HUES48 (cell line): Measurements from ENCODE around the gene LMCD1.
"Not testable (repeated sequence)": the region's sequence is repeated elsewhere in the genome, so short reads cannot be mapped to it uniquely, and the experiment has no call there.

Source experiments
- H3K27ac ChIP-seq: one replicate; pipeline ENCODE4 v1.7.0; 2013; ENCODE audit warnings: low read depth, low read length, inconsistent platforms
- H3K27me3 ChIP-seq: 2 replicates; pipeline ENCODE4 v1.6.1; 2013; ENCODE audit warnings: mild to moderate bottlenecking, low read length; ENCODE audit not compliant: control insufficient read depth, insufficient read depth
- H3K36me3 ChIP-seq: 2 replicates; pipeline ENCODE4 v1.6.1; 2013; ENCODE audit warnings: low read length; ENCODE audit not compliant: control insufficient read depth, insufficient read depth
- H3K4me1 ChIP-seq: 2 replicates; pipeline ENCODE4 v1.6.1; 2013; ENCODE audit warnings: mild to moderate bottlenecking, low read length; ENCODE audit not compliant: control insufficient read depth, insufficient read depth
- H3K4me3 ChIP-seq: 2 replicates; pipeline ENCODE4 v1.5.1; 2013; ENCODE audit warnings: mild to moderate bottlenecking, low read depth, low read length
- H3K9ac ChIP-seq: 2 replicates; pipeline ENCODE4 v1.6.1; 2013; ENCODE audit warnings: mild to moderate bottlenecking, low read depth, low read length, moderate library complexity
- H3K9me3 ChIP-seq: 2 replicates; pipeline ENCODE4 v1.6.1; 2013; ENCODE audit warnings: low read length; ENCODE audit not compliant: control insufficient read depth, insufficient read depth

The LMCD1 gene

DNA sequence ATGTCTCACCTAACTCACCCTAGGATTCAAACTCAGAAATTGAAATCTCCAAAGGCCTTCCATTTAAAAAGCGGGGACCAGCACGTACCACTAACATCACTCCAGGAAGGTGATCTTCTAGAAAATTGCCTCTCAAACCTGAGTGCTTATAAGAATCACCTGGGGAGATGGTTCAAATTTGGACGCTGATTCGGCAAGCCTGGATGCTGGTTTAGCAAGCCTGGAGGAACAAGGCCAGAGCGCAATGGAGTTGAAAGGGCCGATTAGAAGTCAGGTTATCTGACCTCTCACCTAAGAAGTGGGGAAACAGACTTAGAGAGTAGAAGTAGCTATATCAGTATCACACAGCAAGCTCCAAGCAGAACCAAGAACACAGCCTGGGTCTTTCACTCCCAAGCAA, 74.8 kb downstream of the LMCD1 start:
- H3K4me1 ChIP-seq = no peaks in the 10 kb centered on the region
- H3K27ac ChIP-seq = no peak overlapping the region
- no peaks in the 10 kb centered on the region for H3K9me3 ChIP-seq
- H3K36me3 ChIP-seq = no peaks in the 10 kb centered on the region
- no peaks in the 10 kb centered on the region for H3K27me3 ChIP-seq
- no peak overlapping the region for H3K4me3 ChIP-seq
- H3K9ac ChIP-seq = no peak overlapping the region

DNA sequence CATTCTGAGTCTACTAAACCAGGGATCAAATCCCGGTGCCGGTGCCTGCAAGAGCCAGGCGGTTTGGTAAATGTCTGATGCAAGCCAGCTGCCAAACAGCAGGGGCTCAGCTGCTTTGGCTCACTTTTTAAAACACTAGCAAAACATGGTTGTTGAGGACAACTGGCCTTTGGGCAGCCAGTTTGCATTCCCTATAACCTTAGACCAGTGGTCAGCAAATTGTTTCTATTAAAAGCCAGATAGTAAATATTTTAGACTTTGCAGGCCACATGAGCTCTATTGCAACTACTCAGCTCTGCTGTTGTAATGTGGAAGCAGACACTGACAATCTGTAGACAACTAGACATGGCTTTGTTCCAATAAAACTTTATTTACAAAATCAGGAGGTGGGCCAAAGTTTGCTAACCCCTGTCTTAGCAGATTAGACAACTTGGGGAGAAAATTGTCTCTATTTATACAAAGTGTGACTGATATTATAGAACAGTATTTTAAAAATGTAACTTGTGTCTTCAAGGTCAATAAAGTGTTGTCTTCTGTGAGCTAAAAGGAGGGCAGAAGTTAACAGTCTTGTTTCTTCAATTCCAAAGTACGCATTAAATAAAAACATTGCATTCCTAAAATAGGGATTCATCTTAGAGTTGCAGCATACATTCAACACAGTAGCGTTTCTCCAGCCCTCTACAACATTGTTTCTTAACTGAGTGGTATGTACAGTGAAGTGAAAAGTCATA, 75.4 kb downstream of the LMCD1 start:
- Histone ChIP-seq H3K27ac (no peak overlapping the region), H3K9me3 (no peaks in the 10 kb centered on the region), H3K27me3 (no peaks in the 10 kb centered on the region), H3K4me3 (no peak overlapping the region), H3K36me3 (no peaks in the 10 kb centered on the region), H3K4me1 (no peaks in the 10 kb centered on the region), H3K9ac (no peak overlapping the region)

DNA sequence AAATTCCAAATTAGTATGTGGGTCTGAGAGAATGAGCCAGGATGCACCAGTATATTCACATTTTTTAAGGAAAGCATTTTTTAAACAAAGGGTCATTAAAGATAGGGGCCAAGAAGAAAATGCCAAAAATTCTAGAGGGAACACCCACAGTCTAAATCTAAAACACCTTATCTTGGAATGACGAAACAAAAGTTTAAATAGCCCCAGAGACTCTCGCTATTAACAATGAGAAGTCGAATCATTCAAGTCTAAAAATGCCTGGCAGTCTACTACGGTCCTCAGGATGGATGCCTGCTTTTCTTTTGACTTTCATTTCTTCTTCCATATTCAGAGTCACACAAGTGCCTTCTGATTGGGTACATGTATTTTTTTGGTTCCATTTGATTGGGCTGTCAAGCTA, 76.7 kb downstream of the LMCD1 start:
- Histone ChIP-seq H3K4me3 (no peak overlapping the region), H3K9ac (no peak overlapping the region), H3K27ac (no peak overlapping the region), H3K27me3 (no peaks in the 10 kb centered on the region), H3K9me3 (no peaks in the 10 kb centered on the region), H3K4me1 (no peaks in the 10 kb centered on the region), H3K36me3 (no peaks in the 10 kb centered on the region)

- Histone ChIP-seq H3K27ac (no peak overlapping the region), H3K36me3 (no peaks in the 10 kb centered on the region), H3K9me3 (no peaks in the 10 kb centered on the region), H3K9ac (no peak overlapping the region), H3K4me1 (no peaks in the 10 kb centered on the region), H3K4me3 (no peak overlapping the region), H3K27me3 (no peaks in the 10 kb centered on the region)
Measured at GRCh38 chr3:8579096-8579495, 77.5 kb downstream of the LMCD1 start.

- Histone ChIP-seq H3K4me3 (no peak overlapping the region), H3K27me3 (no peaks in the 10 kb centered on the region), H3K9me3 (no peaks in the 10 kb centered on the region), H3K36me3 (no peaks in the 10 kb centered on the region), H3K27ac (no peak overlapping the region), H3K9ac (no peak overlapping the region), H3K4me1 (no peaks in the 10 kb centered on the region)
Measured at GRCh38 chr3:8579943-8580342, 78.3 kb downstream of the LMCD1 start.

DNA sequence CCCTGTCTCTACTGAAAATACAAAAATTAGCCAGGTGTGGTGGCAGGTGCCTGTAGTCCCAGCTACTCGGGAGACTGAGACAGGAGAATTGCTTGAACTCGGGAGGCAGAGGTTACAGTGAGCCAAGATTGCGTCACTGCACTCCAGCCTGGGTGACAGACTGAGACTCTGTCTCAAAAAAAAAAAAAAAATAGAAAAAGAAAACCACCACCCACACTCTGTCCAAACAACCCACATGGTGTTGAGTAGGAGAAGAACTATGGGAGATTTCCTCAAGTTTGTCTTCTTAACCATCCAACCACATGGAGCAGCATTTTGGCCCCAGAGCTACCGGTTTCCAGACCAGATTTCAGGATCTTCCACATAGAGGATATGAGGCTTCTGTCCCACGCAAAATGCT, 78.8 kb downstream of the LMCD1 start:
- not testable (repeated sequence) for H3K9me3 ChIP-seq, H3K4me3 ChIP-seq, H3K36me3 ChIP-seq, H3K27me3 ChIP-seq, H3K9ac ChIP-seq, H3K27ac ChIP-seq, H3K4me1 ChIP-seq

DNA sequence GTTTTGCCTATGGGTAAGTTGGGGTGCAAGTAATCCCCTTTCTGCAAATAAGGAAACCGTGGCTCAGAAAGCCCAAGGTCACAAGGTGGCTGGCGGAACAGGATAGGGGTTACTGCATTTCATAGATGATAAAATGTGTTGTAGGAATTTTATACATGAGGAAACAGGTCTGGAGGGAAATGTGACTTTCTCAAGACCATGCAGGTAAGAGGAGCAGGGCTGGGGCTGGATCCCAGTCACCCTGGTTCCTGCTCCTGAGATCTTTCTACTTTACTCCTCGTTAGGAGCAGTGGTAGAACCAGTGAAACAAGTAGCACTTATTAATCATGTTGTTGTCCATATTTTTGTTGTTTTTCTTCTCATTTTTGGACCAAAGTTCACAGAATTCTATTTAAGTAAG, 79.8 kb downstream of the LMCD1 start:
- Histone ChIP-seq H3K9ac (no peak overlapping the region), H3K9me3 (no peaks in the 10 kb centered on the region), H3K36me3 (no peaks in the 10 kb centered on the region), H3K27me3 (no peaks in the 10 kb centered on the region), H3K4me1 (no peaks in the 10 kb centered on the region), H3K27ac (no peak overlapping the region), H3K4me3 (no peak overlapping the region)

DNA sequence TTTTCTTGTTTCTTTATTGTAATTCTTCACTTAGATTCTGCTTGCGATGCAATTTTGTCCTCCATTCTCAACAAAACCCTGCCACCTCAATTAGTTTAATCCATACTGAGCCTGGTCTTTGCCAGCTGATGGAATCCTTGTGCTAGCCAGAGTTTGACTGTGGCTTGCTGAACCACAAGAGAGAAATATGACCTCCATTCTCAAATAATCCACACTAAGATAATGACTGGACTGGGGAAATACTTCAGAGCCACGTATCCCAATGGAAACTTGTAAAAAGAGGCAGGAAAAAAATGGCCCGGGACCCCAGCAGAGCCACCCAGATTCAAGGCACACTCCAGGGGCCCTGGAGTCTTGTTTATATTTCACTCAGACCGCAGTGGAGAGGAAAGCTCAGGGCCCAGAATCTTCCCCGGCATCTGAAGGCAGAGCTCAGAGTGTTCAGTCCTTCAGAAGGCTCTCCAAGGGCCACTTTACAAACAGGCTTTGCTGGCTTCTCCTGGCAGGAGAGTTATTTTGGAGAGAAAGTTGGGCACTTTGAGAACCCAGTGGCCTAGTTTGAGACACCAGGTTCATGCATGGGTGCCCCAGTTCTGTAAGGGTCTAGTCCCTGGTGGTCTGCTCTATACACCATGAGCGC, 80.3 kb downstream of the LMCD1 start:
- H3K9me3 ChIP-seq = no peaks in the 10 kb centered on the region
- H3K9ac ChIP-seq = no peak overlapping the region
- H3K36me3 ChIP-seq = no peaks in the 10 kb centered on the region
- no peak overlapping the region for H3K4me3 ChIP-seq
- no peaks in the 10 kb centered on the region for H3K27me3 ChIP-seq
- H3K4me1 ChIP-seq = no peaks in the 10 kb centered on the region
- no peak overlapping the region for H3K27ac ChIP-seq

- no peak overlapping the region for H3K4me3 ChIP-seq
- no peaks in the 10 kb centered on the region for H3K4me1 ChIP-seq
- H3K9me3 ChIP-seq = no peaks in the 10 kb centered on the region
- H3K27me3 ChIP-seq = no peaks in the 10 kb centered on the region
- no peaks in the 10 kb centered on the region for H3K36me3 ChIP-seq
- no peak overlapping the region for H3K9ac ChIP-seq
- H3K27ac ChIP-seq = no peak overlapping the region
Measured at GRCh38 chr3:8584661-8585060, 83.0 kb downstream of the LMCD1 start.

DNA sequence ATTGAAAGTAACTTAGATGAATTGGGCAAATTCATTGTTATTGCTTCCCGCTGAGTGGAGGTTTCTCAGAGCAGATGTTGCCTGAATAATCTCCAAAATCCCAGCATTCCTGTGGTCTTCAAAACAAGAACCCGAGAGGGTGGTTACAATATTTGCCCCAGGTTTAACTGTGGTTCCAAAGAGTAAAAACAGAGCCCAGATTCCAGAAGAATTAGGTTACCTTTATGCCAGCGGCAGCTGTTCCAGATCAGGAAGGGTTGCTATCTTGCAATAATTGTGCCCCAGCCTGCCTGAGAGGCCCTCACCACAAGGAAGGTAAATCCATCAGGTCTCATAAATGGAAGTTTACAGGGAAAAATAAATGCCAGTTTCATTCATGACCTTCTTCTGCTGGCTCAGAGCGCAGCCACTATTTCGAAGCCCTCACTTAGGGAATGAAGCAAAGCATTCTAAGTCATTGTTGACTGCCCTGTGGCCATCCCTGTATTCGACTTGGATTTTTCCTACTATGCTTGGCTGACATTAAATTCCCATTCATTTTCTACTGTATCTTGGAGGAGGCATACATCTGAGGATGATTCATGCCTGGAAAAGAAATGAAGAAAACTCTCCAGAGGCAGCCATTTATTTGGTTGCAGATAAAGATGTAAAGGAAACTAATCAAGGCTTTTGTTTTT, 88.4 kb downstream of the LMCD1 start:
- H3K9ac ChIP-seq = no peak overlapping the region
- H3K4me1 ChIP-seq = no peaks in the 10 kb centered on the region
- no peaks in the 10 kb centered on the region for H3K27me3 ChIP-seq
- H3K36me3 ChIP-seq = no peaks in the 10 kb centered on the region
- no peaks in the 10 kb centered on the region for H3K9me3 ChIP-seq
- H3K4me3 ChIP-seq = no peak overlapping the region
- H3K27ac ChIP-seq = no peak overlapping the region
